ENCODE measurements around the gene ITIH6.

DNA sequence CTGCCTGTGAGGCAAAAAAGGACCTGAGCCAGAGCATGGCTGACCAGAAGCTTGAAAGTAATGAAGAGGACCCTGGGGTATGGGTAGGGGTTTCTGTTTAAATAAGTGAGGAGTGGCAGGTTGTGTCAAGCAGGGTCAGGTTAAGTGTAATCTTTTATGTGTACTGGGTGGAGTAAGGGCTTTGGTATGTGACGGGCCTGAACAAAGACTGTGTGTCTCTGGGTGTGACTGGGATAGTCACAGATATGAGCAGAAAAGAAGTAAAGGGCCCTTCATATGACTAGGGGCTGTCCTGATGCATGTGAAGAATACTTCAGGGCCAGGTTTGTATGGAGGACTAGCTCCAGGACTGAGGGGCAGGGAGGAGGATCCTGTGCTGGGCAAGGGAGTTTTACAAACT, 82.4 kb downstream of the ITIH6 start:
- TF ChIP-seq, protein P1, sequence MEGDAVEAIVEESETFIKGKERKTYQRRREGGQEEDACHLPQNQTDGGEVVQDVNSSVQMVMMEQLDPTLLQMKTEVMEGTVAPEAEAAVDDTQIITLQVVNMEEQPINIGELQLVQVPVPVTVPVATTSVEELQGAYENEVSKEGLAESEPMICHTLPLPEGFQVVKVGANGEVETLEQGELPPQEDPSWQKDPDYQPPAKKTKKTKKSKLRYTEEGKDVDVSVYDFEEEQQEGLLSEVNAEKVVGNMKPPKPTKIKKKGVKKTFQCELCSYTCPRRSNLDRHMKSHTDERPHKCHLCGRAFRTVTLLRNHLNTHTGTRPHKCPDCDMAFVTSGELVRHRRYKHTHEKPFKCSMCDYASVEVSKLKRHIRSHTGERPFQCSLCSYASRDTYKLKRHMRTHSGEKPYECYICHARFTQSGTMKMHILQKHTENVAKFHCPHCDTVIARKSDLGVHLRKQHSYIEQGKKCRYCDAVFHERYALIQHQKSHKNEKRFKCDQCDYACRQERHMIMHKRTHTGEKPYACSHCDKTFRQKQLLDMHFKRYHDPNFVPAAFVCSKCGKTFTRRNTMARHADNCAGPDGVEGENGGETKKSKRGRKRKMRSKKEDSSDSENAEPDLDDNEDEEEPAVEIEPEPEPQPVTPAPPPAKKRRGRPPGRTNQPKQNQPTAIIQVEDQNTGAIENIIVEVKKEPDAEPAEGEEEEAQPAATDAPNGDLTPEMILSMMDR (conservative IDR thresholded peaks at IDR 0.05): no peak
- TF ChIP-seq ZFX (IDR thresholded peaks at IDR 0.05): no peak

Measured in C4-2B (cell line).